ENCODE results near the gene GMDS.

GMDS gene

DNA sequence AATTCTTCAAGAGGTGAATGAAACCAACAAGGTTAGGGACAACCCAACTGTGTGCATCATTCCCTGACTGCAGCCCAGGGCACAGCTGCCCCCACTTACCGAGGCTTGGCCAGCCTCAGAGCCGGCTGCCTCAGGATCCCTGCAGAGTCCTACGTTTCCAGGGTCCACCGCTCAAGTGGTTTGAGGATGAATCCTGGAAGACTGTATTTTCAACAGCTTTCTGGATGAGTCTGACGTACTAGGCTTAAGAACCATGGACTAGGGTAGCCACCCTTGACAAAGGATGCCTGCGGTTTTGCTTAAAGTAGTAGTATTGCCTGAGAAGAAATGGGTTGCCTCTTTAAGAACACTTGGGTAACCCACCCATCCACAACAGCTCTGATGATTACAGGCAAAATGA, 534.3 kb downstream of the GMDS start:
- ChIA-PET CTCF (no interaction called here), POLR2A (ENCODE audit: low non-redundant PET) (no interaction called here)
- DNase-seq (ENCODE audit: low spot score) = no peak
- TF ChIP-seq, protein P1, sequence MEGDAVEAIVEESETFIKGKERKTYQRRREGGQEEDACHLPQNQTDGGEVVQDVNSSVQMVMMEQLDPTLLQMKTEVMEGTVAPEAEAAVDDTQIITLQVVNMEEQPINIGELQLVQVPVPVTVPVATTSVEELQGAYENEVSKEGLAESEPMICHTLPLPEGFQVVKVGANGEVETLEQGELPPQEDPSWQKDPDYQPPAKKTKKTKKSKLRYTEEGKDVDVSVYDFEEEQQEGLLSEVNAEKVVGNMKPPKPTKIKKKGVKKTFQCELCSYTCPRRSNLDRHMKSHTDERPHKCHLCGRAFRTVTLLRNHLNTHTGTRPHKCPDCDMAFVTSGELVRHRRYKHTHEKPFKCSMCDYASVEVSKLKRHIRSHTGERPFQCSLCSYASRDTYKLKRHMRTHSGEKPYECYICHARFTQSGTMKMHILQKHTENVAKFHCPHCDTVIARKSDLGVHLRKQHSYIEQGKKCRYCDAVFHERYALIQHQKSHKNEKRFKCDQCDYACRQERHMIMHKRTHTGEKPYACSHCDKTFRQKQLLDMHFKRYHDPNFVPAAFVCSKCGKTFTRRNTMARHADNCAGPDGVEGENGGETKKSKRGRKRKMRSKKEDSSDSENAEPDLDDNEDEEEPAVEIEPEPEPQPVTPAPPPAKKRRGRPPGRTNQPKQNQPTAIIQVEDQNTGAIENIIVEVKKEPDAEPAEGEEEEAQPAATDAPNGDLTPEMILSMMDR (conservative IDR thresholded peaks at IDR 0.05; ENCODE audit: low read depth) = no peak
- H3K27ac ChIP-seq = no peak overlapping the region

DNA sequence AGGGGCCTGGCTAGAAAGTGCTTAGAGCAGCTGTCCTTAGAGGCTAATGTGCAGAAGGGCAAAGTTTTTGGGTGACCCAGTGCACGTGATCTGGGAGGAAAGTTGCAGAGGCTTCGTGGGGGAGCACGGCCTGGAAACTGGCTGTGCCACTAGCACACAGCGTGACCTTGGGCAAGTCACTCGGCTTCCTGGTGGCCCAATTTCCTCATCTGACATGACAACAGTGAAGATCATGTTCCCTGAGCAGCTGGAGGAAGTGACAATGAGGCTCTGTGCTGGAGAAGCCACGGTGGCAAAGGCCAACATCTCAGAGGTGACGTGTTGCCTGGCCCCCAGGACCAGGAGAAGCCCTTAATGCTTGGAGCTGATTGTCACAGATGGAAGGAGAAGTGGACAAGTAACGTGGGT, 536.2 kb downstream of the GMDS start:
- no peak overlapping the region for H3K27ac ChIP-seq
- DNase-seq (ENCODE audit: low spot score) = no peak
- ChIA-PET POLR2A (ENCODE audit: low non-redundant PET) (no interaction called here), CTCF (interaction anchor here (0.7 kb wide), 1 partner anchor 602 kb away, joined by 3 read pairs; no protein-coding TSS in a partner anchor)
- TF ChIP-seq, protein P1 (conservative IDR thresholded peaks at IDR 0.05; ENCODE audit: low read depth) = no peak

DNA sequence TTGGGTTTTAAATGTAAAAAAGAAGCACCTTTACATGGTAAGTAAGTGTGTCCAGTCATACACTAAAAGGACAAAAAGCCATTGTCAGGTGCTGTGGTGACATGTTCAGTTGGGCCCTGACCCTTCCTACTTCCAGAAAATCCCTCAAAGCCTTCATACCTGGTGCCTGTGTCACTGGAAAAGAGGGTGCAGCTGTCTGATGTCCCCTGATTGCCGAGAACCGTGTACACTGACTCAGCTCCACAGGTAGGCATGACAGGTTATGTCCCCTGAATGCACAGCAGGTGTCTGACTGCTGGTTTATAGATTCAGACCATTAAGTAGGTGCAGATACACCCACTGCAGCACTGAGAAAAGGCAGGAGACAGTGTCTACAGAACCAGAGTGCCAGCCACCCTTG, 536.6 kb downstream of the GMDS start:
- H3K27ac ChIP-seq = no peak overlapping the region
- no peak for DNase-seq (ENCODE audit: low spot score)
- POLR2A ChIA-PET (ENCODE audit: low non-redundant PET) = no interaction called here
- CTCF ChIA-PET = interaction anchor here (0.7 kb wide), 1 partner anchor 603 kb away, joined by 3 read pairs; no protein-coding TSS in a partner anchor
- TF ChIP-seq, protein P1 (conservative IDR thresholded peaks at IDR 0.05; ENCODE audit: low read depth) = no peak

DNA sequence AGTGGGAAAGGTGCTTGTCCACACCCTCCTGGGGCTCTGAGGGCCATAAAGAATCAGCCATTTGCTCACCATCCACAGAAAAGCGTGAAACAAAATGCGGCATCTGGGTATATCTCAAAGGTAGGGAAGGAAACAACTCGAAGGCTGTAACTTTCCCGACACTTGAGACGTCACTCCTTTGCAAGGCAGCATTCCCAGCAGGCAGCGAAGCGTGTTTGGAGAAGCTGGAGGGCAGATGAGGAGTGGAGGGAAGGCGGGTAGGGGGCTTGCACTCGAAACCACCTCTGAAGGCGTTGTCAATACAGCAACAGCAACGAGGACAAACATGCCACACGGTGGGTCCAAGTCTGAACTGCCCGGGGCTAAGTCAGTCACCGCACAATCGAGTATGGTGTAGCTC, 537.3 kb downstream of the GMDS start:
- TF ChIP-seq, protein P1 (conservative IDR thresholded peaks at IDR 0.05; ENCODE audit: low read depth) = no peak
- ChIA-PET POLR2A (ENCODE audit: low non-redundant PET) (no interaction called here), CTCF (no interaction called here)
- no peak overlapping the region for H3K27ac ChIP-seq
- no peak for DNase-seq (ENCODE audit: low spot score)

DNA sequence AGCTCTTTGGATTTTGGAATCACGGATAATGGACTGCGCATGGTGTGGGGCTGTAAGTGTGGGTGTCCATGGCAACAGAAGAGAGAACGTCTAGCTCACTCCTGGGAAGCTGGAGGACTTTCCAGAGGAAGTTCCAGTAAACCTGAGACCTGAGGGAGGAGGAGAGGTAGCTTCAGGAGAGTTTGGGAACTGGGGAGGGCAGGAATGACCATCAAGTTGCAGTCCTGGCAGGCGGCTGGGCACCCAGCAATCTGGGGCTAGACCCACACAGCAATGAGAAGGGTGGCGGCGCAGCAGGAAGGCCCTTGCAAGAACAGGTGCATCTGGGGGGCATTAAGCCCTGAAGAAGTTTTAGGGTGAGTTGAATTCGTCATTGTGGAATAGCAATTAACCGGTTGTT, 539.8 kb downstream of the GMDS start:
- TF ChIP-seq, protein P1 (conservative IDR thresholded peaks at IDR 0.05; ENCODE audit: low read depth) = no peak
- ChIA-PET POLR2A (ENCODE audit: low non-redundant PET) (no interaction called here), CTCF (interaction anchor here (0.5 kb wide), 1 partner anchor 87 kb away, joined by 3 read pairs; no protein-coding TSS in a partner anchor)
- H3K27ac ChIP-seq = no peak overlapping the region
- no peak for DNase-seq (ENCODE audit: low spot score)

DNA sequence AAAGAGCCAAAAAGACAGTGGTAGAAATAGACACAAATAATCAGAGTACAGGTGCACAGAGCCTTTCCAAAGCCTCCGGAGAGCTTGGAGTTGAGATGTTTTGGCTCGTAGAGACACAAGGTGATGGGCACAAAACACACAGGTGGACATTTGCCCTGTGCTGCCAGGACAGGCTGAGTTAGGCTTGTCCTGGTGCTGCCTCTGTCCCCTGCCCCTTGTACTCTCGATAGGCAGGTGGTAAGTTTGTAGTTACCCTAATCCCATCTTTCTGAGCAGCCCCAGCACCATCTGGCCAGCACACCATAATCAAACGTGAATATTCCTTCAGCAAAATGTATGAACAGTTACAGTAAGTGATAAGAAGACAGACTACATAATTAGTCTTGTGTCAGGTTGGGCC, 540.2 kb downstream of the GMDS start:
- DNase-seq (ENCODE audit: low spot score) = no peak
- TF ChIP-seq, protein P1 (conservative IDR thresholded peaks at IDR 0.05; ENCODE audit: low read depth) = no peak
- H3K27ac ChIP-seq = no peak overlapping the region
- ChIA-PET POLR2A (ENCODE audit: low non-redundant PET) (no interaction called here), CTCF (no interaction called here)

DNA sequence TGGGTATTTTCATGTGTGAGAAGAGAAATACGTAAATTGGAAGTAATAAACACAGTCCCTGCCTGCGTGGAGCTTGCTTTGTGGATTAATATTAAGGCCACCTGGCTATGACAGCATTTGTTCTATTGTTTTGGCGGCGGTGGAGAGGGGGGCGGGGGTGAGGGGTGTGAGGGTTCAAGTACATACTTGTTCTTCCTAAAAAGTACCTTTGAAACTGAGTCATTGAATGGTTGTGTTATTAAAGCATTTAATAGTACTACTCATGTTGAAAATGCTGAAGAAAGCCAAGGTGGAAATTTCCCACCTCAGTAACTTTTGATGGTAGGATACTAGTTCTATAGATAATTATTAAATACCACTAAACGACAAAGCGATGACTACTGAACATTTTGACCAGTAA, 540.7 kb downstream of the GMDS start:
- no peak for DNase-seq (ENCODE audit: low spot score)
- ChIA-PET POLR2A (ENCODE audit: low non-redundant PET) (no interaction called here), CTCF (no interaction called here)
- no peak overlapping the region for H3K27ac ChIP-seq
- TF ChIP-seq, protein P1 (conservative IDR thresholded peaks at IDR 0.05; ENCODE audit: low read depth) = no peak

All from RWPE1 (cell line).